Mesenteric fat pad (tissue), 1 donor: ENCODE results near the gene GNAO1. TPM values are rescaled to one million over a fixed set of nuclear protein-coding genes. Genes with fewer than 3 reads are reported as not detected.

Experiments used
- DNase-seq: peaks from one replicate; pipeline ENCODE4 v3.0.0-alpha.2; 2020; ENCODE audit warnings: low spot score
- total RNA-seq: library from RNA; stranded (reverse); fragmentation: NEBNext Ultra II Directional; extraction: Animal tissue kit (Norgen Biotek cat#: 25700); gene quantifications from one replicate; pipeline ENCODE4 v1.2.1, GENCODE V29; 2021
- donor health status: DM: yes; HTN: yes; CAD: no.

GNAO1 gene
- total RNA-seq, 1 donor from 2014 or later: 3.0 TPM

- DNase-seq: no peak
Measured at GRCh38 chr16:56328276-56329022, 137.2 kb downstream of the GNAO1 start.

- no peak for DNase-seq
Measured at GRCh38 chr16:56329887-56330286, 138.6 kb downstream of the GNAO1 start.

- no peak for DNase-seq
Measured at GRCh38 chr16:56330476-56330875, 139.2 kb downstream of the GNAO1 start.

GRCh38 chr16:56331399-56331798 is 140.1 kb downstream of the GNAO1 start:
- no peak for DNase-seq

GRCh38 chr16:56331915-56332314 is 140.6 kb downstream of the GNAO1 start:
- DNase-seq: no peak

- no peak for DNase-seq
Measured at GRCh38 chr16:56332464-56333079, 141.3 kb downstream of the GNAO1 start.

- DNase-seq: no peak
Measured at GRCh38 chr16:56334761-56335160, 143.5 kb downstream of the GNAO1 start.

GRCh38 chr16:56336071-56336688 is 144.9 kb downstream of the GNAO1 start:
- DNase-seq: no peak

GRCh38 chr16:56336711-56337110 is 145.4 kb downstream of the GNAO1 start:
- no peak for DNase-seq

- DNase-seq: no peak
Measured at GRCh38 chr16:56337131-56337857, 146.0 kb downstream of the GNAO1 start.

- DNase-seq: no peak
Measured at GRCh38 chr16:56337858-56338325, 146.6 kb downstream of the GNAO1 start.

- DNase-seq: no peak
Measured at GRCh38 chr16:56338566-56339318, 147.5 kb downstream of the GNAO1 start.

- no peak for DNase-seq
Measured at GRCh38 chr16:56339431-56340195, 148.3 kb downstream of the GNAO1 start.

- DNase-seq: no peak
Measured at GRCh38 chr16:56340416-56340815, 149.1 kb downstream of the GNAO1 start.

GRCh38 chr16:56340864-56341365 is 149.6 kb downstream of the GNAO1 start:
- DNase-seq: no peak

- DNase-seq: no peak
Measured at GRCh38 chr16:56341656-56342399, 150.5 kb downstream of the GNAO1 start.

GRCh38 chr16:56343661-56344517 is 152.6 kb downstream of the GNAO1 start:
- no peak for DNase-seq
